Suppressor macrophage (primary cell): ENCODE measurements around the gene RBM20.

ENCODE experiments used
- DNase-seq, 4 experiments: peaks; one replicate each; pipeline ENCODE4 v3.0.0-alpha.2; 2020 to 2022

RBM20 gene

DNA sequence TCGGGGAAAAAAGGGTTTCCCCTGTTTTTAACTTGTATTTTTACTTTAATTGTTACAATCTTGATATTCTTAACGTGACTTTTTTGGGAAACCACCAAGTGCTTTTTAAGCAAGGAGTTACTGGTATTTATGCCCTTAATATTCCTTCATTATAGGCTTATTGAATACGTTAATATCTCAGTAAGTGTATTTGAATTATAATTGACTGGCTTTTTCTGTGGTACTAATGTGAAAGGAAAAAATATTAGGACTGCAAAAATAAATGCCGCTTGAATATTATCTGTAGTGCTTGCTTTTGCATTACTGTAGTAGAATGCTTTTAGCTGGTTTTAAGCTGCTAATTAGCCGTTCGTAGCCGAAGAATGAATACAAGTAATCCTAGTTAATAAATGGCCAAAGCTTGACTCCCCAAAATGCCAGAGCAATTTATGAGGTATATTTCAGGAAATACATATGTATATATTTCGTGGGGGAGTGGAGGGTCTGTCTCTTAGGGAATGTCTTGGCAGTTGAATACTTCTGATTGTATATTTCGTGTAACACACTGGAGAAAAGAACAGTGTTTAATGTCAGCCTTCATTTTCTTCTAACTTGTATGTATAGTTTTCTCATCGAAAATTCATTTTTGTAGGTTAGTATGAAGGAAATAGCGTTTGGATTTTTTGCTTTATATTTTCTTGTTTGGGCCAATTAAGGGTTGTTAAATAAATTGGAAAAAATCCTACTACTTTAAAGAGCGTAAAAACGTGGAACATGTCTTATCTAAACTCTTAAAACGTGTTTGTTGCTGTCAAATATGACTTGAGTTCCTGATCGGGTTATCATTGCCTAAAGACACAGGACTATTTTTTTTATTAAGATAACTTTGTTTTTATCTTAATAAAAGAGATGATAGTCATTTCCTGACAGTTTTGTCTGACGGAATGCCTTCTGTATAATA is 229.1 kb downstream of the RBM20 start:
- no peak for DNase-seq

DNA sequence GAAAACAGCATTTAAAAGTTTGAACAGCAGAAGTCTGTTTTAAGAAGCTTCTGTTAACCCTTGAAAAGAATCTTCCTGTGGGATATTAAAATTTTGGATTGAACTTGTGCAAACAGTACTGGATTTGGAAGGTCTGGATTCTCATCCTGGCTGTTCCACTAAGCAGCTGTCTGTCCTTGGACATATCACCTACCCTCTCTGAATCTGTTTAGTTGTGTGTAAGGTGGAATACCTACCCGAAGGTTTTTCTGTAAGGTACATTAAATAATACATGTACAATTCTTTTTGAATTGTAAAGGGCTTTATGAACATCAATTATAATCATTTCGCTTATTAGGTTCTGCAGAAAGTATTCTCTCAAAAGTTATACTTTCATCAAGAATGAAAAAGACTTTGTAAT is 229.8 kb downstream of the RBM20 start:
- DNase-seq = no peak

DNA sequence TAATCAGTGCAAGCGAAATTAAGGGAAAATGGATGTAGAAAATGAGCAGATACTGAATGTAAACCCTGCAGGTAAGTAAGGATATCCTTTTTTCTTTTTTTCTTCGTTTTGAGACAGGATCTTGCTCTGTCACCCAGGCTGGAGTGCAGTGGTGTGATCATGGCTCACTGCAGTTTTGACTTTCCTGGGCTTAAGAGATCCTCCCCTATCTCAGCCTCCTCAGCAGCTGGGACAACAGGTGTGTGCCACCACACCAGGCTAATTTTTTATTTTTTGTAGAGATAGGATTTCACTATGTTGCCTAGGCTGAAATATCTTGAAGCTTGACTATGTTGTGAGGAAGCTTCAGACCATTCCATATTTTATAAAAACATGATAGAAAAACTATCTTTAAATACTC is 231.9 kb downstream of the RBM20 start:
- DNase-seq = no peak

DNA sequence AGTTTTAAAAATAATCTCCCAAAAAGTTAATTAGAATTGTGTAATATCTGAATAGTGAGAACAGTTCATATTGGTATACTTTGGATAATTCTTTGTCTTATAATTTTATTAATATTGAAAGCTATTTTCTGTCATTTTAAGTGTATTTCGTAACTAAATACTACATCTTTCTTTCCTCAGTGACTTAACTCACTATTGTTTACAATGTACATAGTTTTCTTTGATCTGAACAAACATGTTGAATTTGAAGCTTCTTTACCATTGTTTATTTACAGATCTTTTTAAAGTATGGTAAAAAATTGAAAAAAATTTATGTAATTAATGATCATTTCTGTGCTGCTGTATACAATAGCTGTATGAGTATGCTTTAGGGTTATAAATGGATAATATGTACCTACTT is 232.7 kb downstream of the RBM20 start:
- DNase-seq = no peak

DNA sequence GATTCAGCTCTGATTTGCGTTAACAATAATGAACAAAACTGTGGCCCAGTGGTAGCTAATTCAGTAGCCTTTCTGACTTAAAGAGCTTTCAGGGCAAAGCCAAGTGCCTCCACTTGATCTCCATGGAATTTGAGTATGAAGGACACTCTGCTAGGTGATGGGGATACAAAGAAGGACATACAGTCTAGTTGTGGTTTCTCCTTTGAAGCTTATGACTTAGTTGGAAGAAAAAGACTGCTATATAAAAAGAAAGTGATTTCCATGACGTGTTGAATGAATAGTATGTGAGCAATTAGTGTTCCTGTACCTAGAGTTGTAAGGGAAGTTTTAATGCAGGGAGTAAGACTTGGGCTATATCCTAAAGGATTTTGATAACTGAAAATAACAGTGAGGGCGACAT is 235.9 kb downstream of the RBM20 start:
- no peak for DNase-seq

DNA sequence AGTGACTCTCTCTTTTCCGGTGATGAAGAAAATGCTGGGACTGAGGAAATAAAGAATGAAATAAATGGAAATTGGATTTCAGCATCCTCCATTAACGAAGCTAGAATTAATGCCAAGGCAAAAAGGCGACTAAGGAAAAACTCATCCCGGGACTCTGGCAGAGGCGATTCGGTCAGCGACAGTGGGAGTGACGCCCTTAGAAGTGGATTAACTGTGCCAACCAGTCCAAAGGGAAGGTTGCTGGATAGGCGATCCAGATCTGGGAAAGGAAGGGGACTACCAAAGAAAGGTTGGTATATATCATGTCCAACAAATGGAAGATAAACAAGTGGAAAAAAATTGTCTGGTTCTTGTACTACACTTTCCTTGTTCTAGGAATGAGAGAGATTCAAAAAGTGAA is 237.1 kb downstream of the RBM20 start:
- no peak for DNase-seq

DNA sequence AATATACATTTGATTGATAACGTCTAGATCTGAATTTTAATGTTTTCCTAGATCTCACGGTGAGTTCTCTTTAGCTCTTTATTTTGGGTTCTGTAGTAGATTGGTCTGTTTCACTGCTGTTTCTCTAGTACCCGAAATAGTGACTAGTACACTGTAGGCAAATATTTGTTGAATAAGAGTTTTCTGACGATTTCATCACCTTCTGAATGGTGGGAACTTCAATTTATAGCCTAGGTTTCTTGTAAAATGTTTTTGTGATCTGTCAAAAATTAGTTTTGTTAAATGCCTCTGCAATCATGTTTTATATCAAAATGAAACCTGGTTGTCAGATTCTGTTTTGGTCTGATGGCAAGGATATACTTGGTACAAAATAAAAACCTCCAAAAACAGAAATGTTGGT is 237.8 kb downstream of the RBM20 start:
- no peak for DNase-seq

DNA sequence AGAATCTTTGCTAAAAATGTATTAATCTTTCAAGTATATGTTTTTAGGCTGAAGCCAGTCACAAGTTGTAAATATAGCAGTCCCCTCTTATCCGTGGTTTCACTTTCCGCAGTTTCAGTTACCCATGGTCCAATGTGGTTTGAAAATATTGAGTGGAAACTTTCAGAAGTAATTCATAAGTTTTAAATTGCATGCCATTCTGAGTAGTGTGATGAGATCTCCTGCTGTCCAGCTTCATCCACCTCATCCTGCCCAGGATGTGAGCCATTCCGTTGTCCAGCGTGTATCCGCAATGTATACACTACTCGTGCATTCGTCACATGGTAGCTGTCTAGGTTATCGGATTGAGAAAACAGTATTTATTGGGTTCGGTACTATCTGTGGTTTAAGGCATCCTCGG is 239.8 kb downstream of the RBM20 start:
- DNase-seq = no peak

DNA sequence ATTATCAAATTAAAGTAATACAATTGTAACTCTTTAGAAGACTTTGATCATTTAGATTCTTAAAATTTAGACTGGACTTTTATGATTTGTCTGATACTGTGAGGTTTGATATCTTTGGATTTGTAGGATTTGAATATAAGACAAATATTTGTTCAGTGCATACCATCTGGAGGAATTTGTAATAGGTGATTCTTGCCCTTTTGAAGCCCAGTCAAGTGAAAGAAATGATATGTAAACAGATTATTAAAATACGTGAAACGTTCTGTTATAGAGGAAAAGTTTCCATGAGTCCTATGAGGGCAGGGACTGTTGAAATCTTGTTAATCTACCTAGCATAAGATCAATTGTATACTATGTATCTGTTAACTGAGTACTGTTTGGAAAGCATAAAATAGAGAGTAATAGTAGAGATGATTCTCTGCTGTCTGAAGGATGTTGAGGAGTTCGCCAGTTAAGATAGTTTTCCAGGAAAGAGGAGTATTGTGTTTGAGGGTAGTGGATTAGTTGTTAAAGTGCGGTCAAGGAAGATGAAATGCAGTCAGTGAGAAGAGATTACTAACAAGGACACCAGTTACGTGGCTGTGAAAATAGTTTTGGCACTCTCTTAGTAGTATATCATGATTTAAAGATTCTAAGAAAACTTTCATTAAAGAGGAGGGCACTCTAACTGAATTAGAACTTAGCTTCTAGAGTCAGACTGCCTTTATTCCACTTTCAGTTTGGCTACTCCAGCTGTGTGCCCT is 242.0 kb downstream of the RBM20 start:
- DNase-seq = no peak

DNA sequence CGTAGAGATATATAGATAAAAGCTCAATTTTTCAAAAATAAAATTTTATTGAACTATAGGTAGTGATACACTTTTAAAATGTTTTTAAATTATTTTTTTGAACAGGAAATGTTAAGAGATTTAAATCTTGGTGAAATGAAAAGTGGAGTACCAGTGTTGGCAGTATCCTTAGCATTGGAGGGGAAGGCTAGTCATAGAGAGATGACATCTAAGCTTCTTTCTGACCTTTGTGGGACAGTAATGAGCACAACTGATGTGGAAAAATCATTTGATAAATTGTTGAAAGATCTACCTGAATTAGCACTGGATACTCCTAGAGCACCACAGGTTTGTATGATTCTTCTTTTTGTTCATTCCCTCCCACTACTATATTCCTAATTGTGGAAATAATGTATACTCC is 243.4 kb downstream of the RBM20 start:
- no peak for DNase-seq
